ENCODE results near the gene DNER.

The DNER gene

GRCh38 chr2:229319558-229319957, 394.8 kb downstream of the DNER start:
- no peak for DNase-seq

GRCh38 chr2:229314117-229314516, 400.2 kb downstream of the DNER start:
- no peak for DNase-seq

GRCh38 chr2:229313591-229313990, 400.8 kb downstream of the DNER start:
- no peak for DNase-seq
